ENCODE measurements around the gene TMCC2. TPM values are rescaled to one million over a fixed set of nuclear protein-coding genes. Genes with fewer than 3 reads are reported as not detected.

The TMCC2 gene
- polyA plus RNA-seq, 3 donors, result 0.16 to 0.27 TPM; not detected in 1

- H3K27me3 Mint-ChIP-seq (ENCODE audit: low read depth in 3 of 3), result no peaks in the 10 kb centered on the region
- Histone ChIP-seq H3K4me3 (replicated peaks in 1 of 3; ENCODE audit: low read depth in 2 of 3, low read length in 3 of 3) (no peak overlapping the region), H4K20me1 (ENCODE audit: insufficient read depth, low read length) (peaks cover 100% of the 10 kb centered on the region), H3K36me3 (replicated peaks in 1 of 2; ENCODE audit: control insufficient read depth in 1 of 2, insufficient read depth in 2 of 2, low read length in 2 of 2) (peaks cover 8 to 12% of the 10 kb centered on the region in 2 donors), H3K27ac (ENCODE audit: low read depth in 1 of 2, low read length in 2 of 2) (no peak overlapping the region), H3K9me3 (replicated peaks in 1 of 2; ENCODE audit: control insufficient read depth in 1 of 2, insufficient read depth in 1 of 2, low read length in 2 of 2) (no peaks in the 10 kb centered on the region), H3K4me2 (replicated peaks; ENCODE audit: extremely low read depth, low read length, poor library complexity, severe bottlenecking) (no peak overlapping the region), H3K27me3 (ENCODE audit: control insufficient read depth in 2 of 2, insufficient read depth in 2 of 2, low read length in 2 of 2) (no peaks in the 10 kb centered on the region), H3K9ac (ENCODE audit: insufficient read depth, low read length, poor library complexity, severe bottlenecking) (no peak overlapping the region), H2AFZ (ENCODE audit: insufficient read depth, low read depth, low read length, poor library complexity, severe bottlenecking) (no peak overlapping the region), H3K79me2 (ENCODE audit: insufficient read depth, low read length) (peaks cover 90% of the 10 kb centered on the region), H3K4me1 (ENCODE audit: control insufficient read depth in 1 of 2, insufficient read depth in 2 of 2, low read length in 2 of 2) (peaks cover 6 to 10% of the 10 kb centered on the region in 2 donors)
- no peaks in the 10 kb centered on the region for H3K9me3 Mint-ChIP-seq
- H3K27ac Mint-ChIP-seq, result peak overlapping the region in 1 of 7 donors; percentile 80
- peaks cover 14 to 15% of the 10 kb centered on the region in 2 donors for H3K36me3 Mint-ChIP-seq
- WGBS (ENCODE audit: insufficient coverage), result no CpG with 5 or more reads among the region's 2 CpGs
- DNase-seq, result no peak
- peaks cover 41% of the 10 kb centered on the region for H3K4me1 Mint-ChIP-seq
- H3K4me3 Mint-ChIP-seq, result no peak overlapping the region
- intact Hi-C loops (cut with micrococcal nuclease), result loop anchor here in 1 of 2 donors (10.0 kb wide), 1 partner anchor 53 kb away; no protein-coding TSS in a partner anchor
- no peak for TF ChIP-seq CTCF (IDR thresholded peaks at IDR 0.05)
Observed at GRCh38 chr1:205191622-205192021, 36.1 kb upstream of the TMCC2 start.

GRCh38 chr1:205192287-205192686 is 35.5 kb upstream of the TMCC2 start:
- no peak overlapping the region for H3K9ac ChIP-seq (ENCODE audit: insufficient read depth, low read length, poor library complexity, severe bottlenecking)
- intact Hi-C loops (cut with micrococcal nuclease), result loop anchor here in 1 of 2 donors (10.0 kb wide), 1 partner anchor 53 kb away; no protein-coding TSS in a partner anchor
- no peaks in the 10 kb centered on the region for H3K27me3 Mint-ChIP-seq (ENCODE audit: low read depth in 3 of 3)
- WGBS (ENCODE audit: insufficient coverage), result 100% methylated on average over 5 of the region's 8 CpGs
- no peak overlapping the region for H3K27ac ChIP-seq (ENCODE audit: low read depth in 1 of 2, low read length in 2 of 2)
- no peak overlapping the region for H3K4me3 Mint-ChIP-seq
- peaks cover 94% of the 10 kb centered on the region for H3K79me2 ChIP-seq (ENCODE audit: insufficient read depth, low read length)
- peaks cover 100% of the 10 kb centered on the region for H4K20me1 ChIP-seq (ENCODE audit: insufficient read depth, low read length)
- no peaks in the 10 kb centered on the region for H3K9me3 Mint-ChIP-seq
- no peak overlapping the region for H3K4me2 ChIP-seq (replicated peaks; ENCODE audit: extremely low read depth, low read length, poor library complexity, severe bottlenecking)
- peaks cover 6 to 10% of the 10 kb centered on the region in 2 donors for H3K4me1 ChIP-seq (ENCODE audit: control insufficient read depth in 1 of 2, insufficient read depth in 2 of 2, low read length in 2 of 2)
- H3K27me3 ChIP-seq (ENCODE audit: control insufficient read depth in 2 of 2, insufficient read depth in 2 of 2, low read length in 2 of 2), result no peaks in the 10 kb centered on the region
- DNase-seq, result no peak
- H3K4me3 ChIP-seq (replicated peaks in 1 of 3; ENCODE audit: low read depth in 2 of 3, low read length in 3 of 3), result no peak overlapping the region
- no peaks in the 10 kb centered on the region for H3K9me3 ChIP-seq (replicated peaks in 1 of 2; ENCODE audit: control insufficient read depth in 1 of 2, insufficient read depth in 1 of 2, low read length in 2 of 2)
- TF ChIP-seq CTCF (IDR thresholded peaks at IDR 0.05), result no peak
- peaks cover 4 to 6% of the 10 kb centered on the region in 2 donors for H3K36me3 ChIP-seq (replicated peaks in 1 of 2; ENCODE audit: control insufficient read depth in 1 of 2, insufficient read depth in 2 of 2, low read length in 2 of 2)
- H2AFZ ChIP-seq (ENCODE audit: insufficient read depth, low read depth, low read length, poor library complexity, severe bottlenecking), result no peak overlapping the region
- H3K36me3 Mint-ChIP-seq, result peaks cover 10 to 12% of the 10 kb centered on the region in 2 donors
- H3K4me1 Mint-ChIP-seq, result peaks cover 37% of the 10 kb centered on the region
- H3K27ac Mint-ChIP-seq, result no peak overlapping the region
